HT-29 (cell line): ENCODE measurements around the gene ZNF319. TPM values are rescaled to one million over a fixed set of nuclear protein-coding genes. Genes with fewer than 3 reads are reported as not detected.
A peak's percentile ranks its signal among the peaks of the same experiment; 100 is the strongest.
"Not testable (repeated sequence)": the region's sequence is repeated elsewhere in the genome, so short reads cannot be mapped to it uniquely, and the experiment has no call there.

Source experiments
- DNase-seq: peaks from one replicate; pipeline ENCODE4 v3.0.0-alpha.2; 2015; ENCODE audit warnings: low spot score
- total RNA-seq: library from RNA; depleted of rRNA; stranded (reverse); fragments of >200 nt; shearing (Covaris generic); gene quantifications from 2 replicates; pipeline ENCODE4 v1.2.3, GENCODE V29; 2014

ZNF319 gene
- total RNA-seq, 1 experiment from 2014 or later, result 2.0 TPM

- peak; percentile 48 for DNase-seq
Measured at GRCh38 chr16:58022601-58023371, 22.3 kb upstream of the ZNF319 start.

DNA sequence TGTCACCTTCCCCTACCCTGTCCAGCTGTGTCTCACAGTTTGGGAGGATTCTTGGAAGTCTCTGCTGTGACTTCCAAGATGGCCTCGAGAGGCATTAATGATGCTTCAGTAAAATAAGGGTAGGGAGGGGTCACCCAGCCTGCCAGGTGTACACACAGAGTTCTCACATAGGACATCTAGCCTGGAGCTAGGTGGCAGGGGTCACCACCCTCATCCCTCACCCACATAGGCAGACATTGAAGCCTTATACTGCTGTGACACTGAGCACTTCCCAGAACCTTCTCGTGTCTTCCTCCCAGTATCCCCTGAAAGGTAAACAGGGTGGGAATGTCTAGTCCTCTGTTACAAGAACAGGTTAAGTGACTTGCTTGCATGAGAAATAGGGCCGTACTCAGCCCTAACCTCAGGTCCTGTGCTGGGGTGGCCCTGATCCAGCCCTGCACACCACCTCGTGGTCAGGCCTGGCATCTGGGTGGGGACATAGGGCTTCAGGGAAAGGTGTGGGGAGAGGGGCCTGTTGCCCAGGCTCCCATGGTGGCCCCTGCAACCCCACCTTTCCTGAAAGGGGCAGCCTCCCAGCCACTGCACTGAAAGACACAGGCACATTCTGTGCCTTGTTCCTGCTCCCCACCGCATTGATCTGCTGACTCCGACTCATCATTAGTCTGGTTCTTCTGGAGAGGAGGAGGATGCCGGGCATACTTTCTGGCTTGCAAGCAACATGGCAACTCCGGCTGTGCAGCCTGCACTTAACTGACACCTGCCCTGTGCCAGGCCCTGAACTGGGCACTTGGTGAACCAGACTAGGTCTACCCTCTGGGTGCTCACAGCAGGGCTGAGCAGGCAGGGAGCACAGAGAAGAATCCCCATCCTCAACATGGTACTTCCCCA, 21.4 kb upstream of the ZNF319 start:
- peak; percentile 70 for DNase-seq

GRCh38 chr16:58020628-58021521, 20.4 kb upstream of the ZNF319 start:
- peak; percentile 62 for DNase-seq

- no peak for DNase-seq
Measured at GRCh38 chr16:58019866-58020538, 19.5 kb upstream of the ZNF319 start.

GRCh38 chr16:58018803-58019202, 18.3 kb upstream of the ZNF319 start:
- no peak for DNase-seq

DNA sequence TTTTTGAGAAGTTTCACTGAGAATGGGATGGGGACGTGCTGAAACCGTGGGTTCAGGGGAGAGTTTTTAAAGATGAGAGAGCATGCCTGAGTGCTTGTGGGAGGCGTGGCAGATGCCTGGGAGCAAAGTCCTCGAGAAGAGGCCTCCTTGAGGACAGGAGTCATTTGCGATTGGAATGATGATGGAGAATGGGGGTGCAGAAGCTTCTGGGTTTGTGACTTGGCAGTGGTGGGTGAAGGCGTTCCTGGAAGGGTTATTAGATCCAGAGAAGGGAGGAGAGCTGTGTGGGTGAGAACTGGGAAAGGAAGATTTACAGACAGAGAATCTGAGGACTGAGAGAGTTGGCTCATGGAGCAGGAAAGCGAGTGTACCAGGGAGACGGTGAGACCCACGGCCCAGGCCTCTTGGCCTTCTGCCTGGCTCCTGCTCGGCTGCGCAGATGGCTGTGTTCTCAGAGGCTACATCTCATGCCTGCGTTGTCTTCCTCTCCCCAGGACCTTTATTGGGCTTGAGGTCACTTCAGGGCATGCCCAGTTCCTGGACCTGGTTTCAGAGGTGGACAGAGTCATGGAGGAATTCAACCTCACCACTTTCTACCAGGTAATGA, 16.5 kb upstream of the ZNF319 start:
- DNase-seq, result no peak

DNA sequence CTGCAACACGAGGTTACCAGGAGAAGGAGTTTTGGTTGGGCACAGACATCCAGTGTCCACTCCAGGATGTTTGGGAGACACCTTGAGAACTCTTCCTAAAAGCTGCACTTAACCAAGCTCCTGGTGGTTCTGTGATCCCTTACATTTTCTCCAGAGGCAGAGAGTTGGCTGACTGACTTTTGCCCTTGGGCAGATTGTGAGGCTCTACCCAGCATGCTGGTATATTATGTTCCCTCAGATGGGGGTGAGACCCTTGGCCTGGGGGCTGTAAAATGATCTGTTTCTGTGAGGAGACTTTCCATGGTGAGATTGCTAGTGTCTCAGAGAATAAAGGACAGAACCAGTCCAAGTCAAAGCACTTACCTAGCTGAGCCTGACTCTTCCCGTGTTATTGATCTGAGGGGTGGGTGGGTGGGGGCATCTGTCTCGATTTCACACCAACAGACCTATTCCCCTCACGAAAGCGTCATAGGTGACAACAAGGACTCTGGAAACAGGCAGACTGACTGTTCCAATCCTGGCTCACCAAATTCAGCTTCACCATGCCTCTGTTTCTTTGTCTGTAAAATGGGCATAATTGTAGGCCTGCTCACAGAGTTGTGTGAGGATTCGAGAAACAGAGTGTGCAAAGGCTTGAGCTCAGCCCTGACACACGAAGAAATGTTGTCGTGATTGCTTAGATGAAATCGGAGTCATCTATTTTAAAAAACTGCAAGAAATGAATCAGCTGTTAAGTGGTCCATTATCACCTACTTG, 12.9 kb upstream of the ZNF319 start:
- DNase-seq, result no peak

DNA sequence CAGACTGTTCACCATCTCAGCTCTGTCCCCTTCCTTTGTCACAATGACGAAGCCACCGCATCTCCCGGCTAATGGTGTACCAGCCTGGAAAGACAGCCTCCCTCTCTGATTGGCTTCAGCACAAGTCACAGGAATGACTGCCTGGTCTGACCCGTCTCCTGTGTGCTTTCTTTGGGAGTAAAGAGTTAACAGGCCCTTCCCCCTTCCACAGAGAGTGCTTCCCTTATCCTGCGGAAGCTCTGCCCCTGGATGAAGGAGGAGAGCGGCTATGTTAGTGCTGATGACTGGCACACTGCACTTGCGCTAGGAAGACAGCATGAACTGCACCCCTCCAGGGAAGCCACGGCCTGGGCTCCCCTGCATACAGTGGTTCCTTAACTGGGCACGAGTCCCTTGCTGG, 12.0 kb upstream of the ZNF319 start:
- DNase-seq, result no peak

- DNase-seq, result no peak
Measured at GRCh38 chr16:58011652-58012051, 11.2 kb upstream of the ZNF319 start.

GRCh38 chr16:58010886-58011285, 10.4 kb upstream of the ZNF319 start:
- DNase-seq, result no peak

- DNase-seq, result no peak
Measured at GRCh38 chr16:58009856-58010416, 9.5 kb upstream of the ZNF319 start.

DNA sequence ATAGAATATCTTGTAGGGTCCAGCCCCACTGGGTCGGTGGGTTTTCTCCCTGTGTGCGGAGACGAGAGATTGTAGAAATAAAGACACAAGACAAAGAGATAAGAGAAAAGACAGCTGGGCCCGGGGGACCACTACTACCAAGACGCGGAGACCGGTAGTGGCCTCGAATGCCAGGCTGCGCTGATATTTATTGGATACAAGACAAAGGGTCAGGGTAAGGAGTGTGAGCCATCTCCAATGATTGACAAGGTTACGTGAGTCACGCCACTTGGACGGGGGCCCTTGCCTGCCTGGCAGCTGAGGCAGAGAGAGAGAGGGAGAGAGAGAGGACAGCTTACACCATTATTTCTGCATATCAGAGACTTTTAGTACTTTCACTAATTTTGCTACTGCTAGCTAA, 4.3 kb upstream of the ZNF319 start:
- DNase-seq, result not testable (repeated sequence)

- DNase-seq, result no peak
Measured at GRCh38 chr16:58002936-58003335, 2.5 kb upstream of the ZNF319 start.

- no peak for DNase-seq
Measured at GRCh38 chr16:58002416-58002800, 1.9 kb upstream of the ZNF319 start.

DNA sequence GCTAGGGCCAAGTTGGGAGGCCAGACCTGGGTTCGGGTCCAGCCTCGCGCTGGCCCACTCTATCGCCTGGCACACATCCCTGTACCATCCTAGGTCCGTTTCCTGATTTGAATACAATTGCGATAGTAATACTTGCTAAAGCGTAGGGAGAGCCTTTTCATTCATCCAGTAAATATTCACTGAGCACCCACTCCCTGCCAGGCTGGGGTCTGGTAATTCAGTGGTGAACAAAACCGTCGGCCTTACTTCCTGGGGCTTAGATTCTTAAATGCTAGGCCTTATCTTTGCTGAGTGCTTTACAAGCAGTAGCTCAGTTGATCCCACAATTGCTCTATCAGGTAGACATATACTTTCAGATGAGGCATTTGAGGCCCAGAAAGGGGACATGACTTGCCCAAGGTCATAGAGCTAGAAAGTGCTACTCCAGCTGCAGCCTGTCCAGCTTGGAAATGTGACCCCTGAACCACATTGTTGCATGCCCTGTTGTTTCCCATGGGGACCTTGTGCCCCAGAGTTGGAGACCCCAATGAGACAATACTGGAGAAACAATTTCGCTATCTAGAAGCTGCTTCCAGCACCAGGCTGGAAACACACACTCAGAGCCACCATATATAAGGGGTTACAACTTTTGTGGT, 1.4 kb upstream of the ZNF319 start:
- no peak for DNase-seq

- DNase-seq, result peak; percentile 79
Measured at GRCh38 chr16:58000706-58001676, 519 bp upstream of the ZNF319 start, which contains the start of gene USB1. TSS of gene USB1 (plus strand) at chr16:58001407. CDS start at chr16:58001484, 77 bp downstream.

- no peak for DNase-seq
Measured at GRCh38 chr16:57999366-57999970, 1.0 kb downstream of the ZNF319 start.
